ENCODE data around the gene SFSWAP. TPM values are rescaled to one million over a fixed set of nuclear protein-coding genes. Genes with fewer than 3 reads are reported as not detected.

The SFSWAP gene
- total RNA-seq, 2 experiments from 2014 or later: 54.9 to 55.9 TPM

DNA sequence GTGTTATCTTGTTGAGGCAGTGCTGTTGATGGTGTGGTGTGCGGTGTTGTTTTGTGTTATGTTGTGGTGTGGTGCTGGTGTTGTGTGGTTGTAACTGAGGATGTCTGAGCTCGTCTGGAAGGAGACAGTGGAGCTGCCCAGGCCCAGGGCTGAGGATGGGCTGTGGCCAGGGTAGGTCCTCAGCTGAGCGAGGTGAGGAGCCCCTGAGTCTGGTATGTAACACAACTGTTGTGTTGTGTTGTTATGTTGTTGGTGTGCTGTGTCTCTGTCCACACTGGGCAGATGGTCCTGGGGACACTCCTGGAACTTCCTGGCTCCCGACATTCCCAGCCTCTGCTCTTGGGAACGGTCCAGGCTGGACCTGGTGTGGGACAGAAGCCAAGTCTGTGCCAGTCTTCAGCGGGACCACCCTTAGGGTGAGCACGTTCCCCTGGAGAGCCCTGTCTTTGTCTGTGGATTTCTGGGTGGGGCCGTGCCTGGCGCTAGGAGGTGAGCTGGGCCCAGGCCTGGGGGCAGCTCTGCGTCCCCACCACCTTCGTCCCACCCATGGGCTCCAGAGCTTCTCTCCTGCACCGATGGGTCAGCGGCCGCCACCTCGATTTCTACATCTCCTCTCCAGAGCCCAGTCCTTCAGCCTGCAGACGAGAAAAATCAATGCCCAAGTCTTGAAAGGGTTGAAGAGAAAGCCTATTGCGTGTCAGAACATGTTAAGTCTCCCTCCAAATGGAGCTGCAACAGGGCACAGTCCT lies 27.4 kb upstream of the SFSWAP start:
- Mint-ChIP-seq H3K9me3 (ENCODE audit: low read depth) (peaks cover 3% of the 10 kb centered on the region), H3K36me3 (peaks cover 1% of the 10 kb centered on the region), H3K4me3 (no peak overlapping the region), H3K27me3 (no peaks in the 10 kb centered on the region), H3K27ac (no peak overlapping the region), H3K4me1 (peaks cover 2% of the 10 kb centered on the region)
- no peak for ATAC-seq
- CTCF ChIA-PET: no interaction called here
- DNase-seq: peak; percentile 25

- CTCF ChIA-PET: no interaction called here
- Mint-ChIP-seq H3K4me1 (peaks cover 2% of the 10 kb centered on the region), H3K4me3 (no peak overlapping the region), H3K27ac (no peak overlapping the region), H3K36me3 (peaks cover 1% of the 10 kb centered on the region), H3K9me3 (ENCODE audit: low read depth) (peaks cover 3% of the 10 kb centered on the region), H3K27me3 (no peaks in the 10 kb centered on the region)
- DNase-seq: no peak
- no peak for ATAC-seq
Observed at GRCh38 chr12:131684015-131684725, 26.7 kb upstream of the SFSWAP start.

- CTCF ChIA-PET: no interaction called here
- DNase-seq (peak; percentile 22), ATAC-seq (no peak)
- peaks cover 1% of the 10 kb centered on the region for H3K36me3 Mint-ChIP-seq
- no peak overlapping the region for H3K27ac Mint-ChIP-seq
- no peaks in the 10 kb centered on the region for H3K27me3 Mint-ChIP-seq
- peaks cover 3% of the 10 kb centered on the region for H3K9me3 Mint-ChIP-seq (ENCODE audit: low read depth)
- H3K4me1 Mint-ChIP-seq: peaks cover 2% of the 10 kb centered on the region
- H3K4me3 Mint-ChIP-seq: no peak overlapping the region
Observed at GRCh38 chr12:131687346-131688125, 23.4 kb upstream of the SFSWAP start.

DNA sequence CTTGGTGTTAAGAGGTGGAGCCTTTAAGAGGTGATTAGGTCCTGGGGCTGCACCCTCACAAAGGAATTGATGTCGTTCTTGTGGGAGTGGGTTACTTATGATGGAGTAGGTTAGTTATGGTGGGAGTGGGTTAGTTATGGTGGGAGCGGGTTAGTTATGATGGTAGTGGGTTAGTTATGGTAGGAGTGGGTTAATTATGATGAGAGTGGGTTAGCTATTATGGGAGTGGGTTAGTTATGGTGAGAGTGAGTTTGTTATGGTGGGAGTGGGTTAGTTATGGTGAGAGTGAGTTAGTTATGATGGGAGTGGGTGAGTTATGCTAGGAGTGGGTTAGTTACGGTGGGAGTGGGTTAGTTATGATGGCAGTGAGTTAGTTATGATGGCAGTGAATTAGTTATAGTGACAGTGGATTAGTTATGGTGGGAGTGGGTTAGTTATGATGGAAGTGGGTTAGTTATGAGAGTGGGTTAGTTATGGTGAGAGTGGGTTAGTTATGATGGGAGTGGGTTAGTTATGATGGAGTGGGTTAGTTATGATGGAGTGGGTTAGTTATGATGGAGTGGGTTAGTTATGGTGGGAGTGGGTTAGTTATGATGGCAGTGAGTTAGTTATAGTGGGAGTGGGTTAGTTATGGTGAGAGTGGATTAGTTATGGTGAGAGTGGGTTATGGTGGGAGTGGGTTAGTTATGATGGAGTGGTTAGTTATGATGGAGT lies 22.6 kb upstream of the SFSWAP start:
- no peaks in the 10 kb centered on the region for H3K9me3 Mint-ChIP-seq (ENCODE audit: low read depth)
- no peaks in the 10 kb centered on the region for H3K27me3 Mint-ChIP-seq
- H3K27ac Mint-ChIP-seq: no peak overlapping the region
- ATAC-seq (no peak), DNase-seq (no peak)
- H3K4me3 Mint-ChIP-seq: no peak overlapping the region
- H3K4me1 Mint-ChIP-seq: no peaks in the 10 kb centered on the region
- no peaks in the 10 kb centered on the region for H3K36me3 Mint-ChIP-seq
- CTCF ChIA-PET: no interaction called here

DNA sequence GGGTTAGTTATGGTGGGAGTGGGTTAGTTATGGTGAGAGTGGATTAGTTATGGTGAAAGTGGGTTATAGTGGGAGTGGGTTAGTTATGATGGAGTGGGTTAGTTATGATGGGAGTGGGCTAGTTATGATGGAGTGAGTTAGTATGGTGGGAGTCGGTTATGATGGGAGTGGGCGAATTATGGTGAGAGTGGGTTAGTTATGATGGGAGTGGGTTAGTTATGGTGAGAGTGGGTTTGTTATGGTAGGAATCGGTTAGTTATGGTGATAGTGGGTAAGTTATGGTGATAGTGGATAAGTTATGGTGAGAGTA lies 22.1 kb upstream of the SFSWAP start:
- H3K36me3 Mint-ChIP-seq: no peaks in the 10 kb centered on the region
- H3K27me3 Mint-ChIP-seq: no peaks in the 10 kb centered on the region
- H3K4me1 Mint-ChIP-seq: no peaks in the 10 kb centered on the region
- DNase-seq (no peak), ATAC-seq (no peak)
- CTCF ChIA-PET: no interaction called here
- no peaks in the 10 kb centered on the region for H3K9me3 Mint-ChIP-seq (ENCODE audit: low read depth)
- no peak overlapping the region for H3K27ac Mint-ChIP-seq
- no peak overlapping the region for H3K4me3 Mint-ChIP-seq

DNA sequence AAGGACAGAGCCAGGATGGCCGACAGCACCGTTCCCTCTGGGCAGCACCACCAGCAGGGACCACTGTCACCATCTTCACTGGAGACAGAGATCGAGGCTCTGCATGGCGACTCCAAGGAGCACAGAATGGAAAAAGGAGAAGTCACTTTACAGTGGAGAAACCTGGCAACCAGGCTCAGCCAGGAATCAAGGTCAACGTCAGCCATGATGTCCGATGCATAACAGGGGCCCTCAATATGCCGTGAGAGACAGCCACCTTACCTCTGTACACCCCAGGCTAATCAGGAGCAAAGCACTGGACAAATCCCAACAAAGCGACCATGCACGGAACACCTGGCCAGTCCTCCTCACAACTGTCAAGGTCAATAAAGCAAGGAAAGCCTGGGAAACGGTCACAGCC lies 20.6 kb upstream of the SFSWAP start:
- Mint-ChIP-seq H3K27me3 (no peaks in the 10 kb centered on the region), H3K4me3 (no peak overlapping the region), H3K4me1 (no peaks in the 10 kb centered on the region), H3K27ac (no peak overlapping the region), H3K36me3 (no peaks in the 10 kb centered on the region), H3K9me3 (ENCODE audit: low read depth) (no peaks in the 10 kb centered on the region)
- DNase-seq (peak; percentile 19), ATAC-seq (no peak)
- CTCF ChIA-PET: no interaction called here

DNA sequence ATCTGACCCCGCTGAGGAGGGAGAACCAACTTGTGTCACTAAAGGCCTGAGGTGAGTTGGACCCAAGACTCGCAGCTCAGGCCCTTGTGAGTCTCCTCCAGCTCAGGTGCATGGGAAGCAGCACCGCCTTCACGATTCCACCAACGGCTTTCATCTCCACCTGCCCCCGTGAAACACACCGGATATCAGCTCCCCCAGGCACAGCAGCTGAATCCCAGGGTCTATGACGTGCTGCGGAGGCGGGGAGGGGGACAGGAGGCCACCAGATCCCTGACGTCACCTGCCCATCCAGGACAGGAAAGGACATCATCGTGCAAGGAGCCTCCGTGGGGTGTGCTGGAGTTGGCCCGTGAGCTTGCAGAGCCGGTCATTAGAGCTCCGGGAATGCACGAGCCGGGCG lies 18.5 kb upstream of the SFSWAP start:
- H3K4me3 Mint-ChIP-seq: no peak overlapping the region
- DNase-seq: no peak
- no peak overlapping the region for H3K27ac Mint-ChIP-seq
- H3K4me1 Mint-ChIP-seq: no peaks in the 10 kb centered on the region
- H3K36me3 Mint-ChIP-seq: no peaks in the 10 kb centered on the region
- CTCF ChIA-PET: no interaction called here
- H3K27me3 Mint-ChIP-seq: no peaks in the 10 kb centered on the region
- H3K9me3 Mint-ChIP-seq (ENCODE audit: low read depth): no peaks in the 10 kb centered on the region
- no peak for ATAC-seq

- no peaks in the 10 kb centered on the region for H3K4me1 Mint-ChIP-seq
- CTCF ChIA-PET: no interaction called here
- H3K36me3 Mint-ChIP-seq: no peaks in the 10 kb centered on the region
- no peaks in the 10 kb centered on the region for H3K9me3 Mint-ChIP-seq (ENCODE audit: low read depth)
- ATAC-seq: no peak
- H3K27ac Mint-ChIP-seq: no peak overlapping the region
- H3K27me3 Mint-ChIP-seq: no peaks in the 10 kb centered on the region
- no peak overlapping the region for H3K4me3 Mint-ChIP-seq
- no peak for DNase-seq
Observed at GRCh38 chr12:131693149-131693548, 17.7 kb upstream of the SFSWAP start.

- Mint-ChIP-seq H3K4me3 (no peak overlapping the region), H3K4me1 (no peaks in the 10 kb centered on the region), H3K27me3 (peaks cover 1% of the 10 kb centered on the region), H3K9me3 (ENCODE audit: low read depth) (no peaks in the 10 kb centered on the region), H3K36me3 (no peaks in the 10 kb centered on the region), H3K27ac (no peak overlapping the region)
- ATAC-seq: no peak
- DNase-seq: peak; percentile 39
- CTCF ChIA-PET: no interaction called here
Observed at GRCh38 chr12:131694116-131694838, 16.6 kb upstream of the SFSWAP start.

- no peaks in the 10 kb centered on the region for H3K36me3 Mint-ChIP-seq
- no peak overlapping the region for H3K4me3 Mint-ChIP-seq
- CTCF ChIA-PET: no interaction called here
- no peaks in the 10 kb centered on the region for H3K4me1 Mint-ChIP-seq
- H3K27ac Mint-ChIP-seq: no peak overlapping the region
- H3K9me3 Mint-ChIP-seq (ENCODE audit: low read depth): no peaks in the 10 kb centered on the region
- H3K27me3 Mint-ChIP-seq: peaks cover 3% of the 10 kb centered on the region
- DNase-seq (no peak), ATAC-seq (no peak)
Observed at GRCh38 chr12:131695968-131696367, 14.9 kb upstream of the SFSWAP start.

GRCh38 chr12:131698286-131698685 lies 12.6 kb upstream of the SFSWAP start:
- Mint-ChIP-seq H3K27me3 (peaks cover 3% of the 10 kb centered on the region), H3K27ac (no peak overlapping the region), H3K36me3 (no peaks in the 10 kb centered on the region), H3K9me3 (ENCODE audit: low read depth) (no peaks in the 10 kb centered on the region), H3K4me1 (peaks cover 5% of the 10 kb centered on the region), H3K4me3 (no peak overlapping the region)
- DNase-seq (peak; percentile 33), ATAC-seq (no peak)
- CTCF ChIA-PET: no interaction called here

DNA sequence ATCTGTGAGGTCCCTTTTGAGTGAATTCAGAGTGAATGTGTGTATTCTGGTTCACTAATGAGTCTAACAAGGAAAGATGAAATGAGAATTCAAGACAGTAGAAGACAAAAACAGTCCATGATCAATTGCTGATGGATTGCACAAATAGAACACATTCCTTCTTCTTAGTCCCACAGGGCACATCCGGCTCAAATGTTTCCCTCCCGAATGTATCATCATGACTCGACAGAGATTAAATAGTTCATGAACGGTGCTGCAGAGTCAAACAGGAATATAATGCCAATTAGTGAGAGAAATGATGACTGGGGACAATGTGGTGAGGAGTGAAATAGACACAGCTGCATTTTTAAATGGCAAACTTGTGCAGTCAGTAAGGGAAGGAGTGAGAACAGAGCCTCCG lies 11.5 kb upstream of the SFSWAP start:
- H3K27me3 Mint-ChIP-seq: peaks cover 3% of the 10 kb centered on the region
- peaks cover 7% of the 10 kb centered on the region for H3K4me1 Mint-ChIP-seq
- no peak overlapping the region for H3K27ac Mint-ChIP-seq
- DNase-seq (no peak), ATAC-seq (no peak)
- CTCF ChIA-PET: no interaction called here
- peaks cover under 1% of the 10 kb centered on the region for H3K9me3 Mint-ChIP-seq (ENCODE audit: low read depth)
- no peak overlapping the region for H3K4me3 Mint-ChIP-seq
- H3K36me3 Mint-ChIP-seq: no peaks in the 10 kb centered on the region

DNA sequence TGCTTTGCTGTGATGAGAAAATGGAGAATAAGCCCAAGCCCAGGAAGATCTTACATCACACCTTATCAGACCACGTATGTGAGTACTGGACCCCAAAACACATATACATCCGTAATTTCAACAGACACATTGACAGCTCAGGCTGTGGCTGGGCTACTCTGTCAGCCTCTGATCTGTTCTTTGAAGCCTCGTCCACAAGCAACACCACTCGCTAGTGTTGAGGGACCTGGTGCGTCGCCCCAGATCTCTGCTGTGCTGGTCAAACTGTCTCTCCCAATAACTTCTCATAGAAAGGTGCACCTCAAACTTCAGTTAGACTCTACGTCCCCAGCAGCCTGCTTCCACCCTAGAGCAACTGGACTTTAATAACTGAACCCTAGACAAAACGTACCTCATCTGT lies 10.6 kb upstream of the SFSWAP start:
- Mint-ChIP-seq H3K36me3 (no peaks in the 10 kb centered on the region), H3K4me3 (no peak overlapping the region), H3K27ac (no peak overlapping the region), H3K9me3 (ENCODE audit: low read depth) (peaks cover 3% of the 10 kb centered on the region), H3K4me1 (peaks cover 7% of the 10 kb centered on the region), H3K27me3 (peaks cover 3% of the 10 kb centered on the region)
- CTCF ChIA-PET: no interaction called here
- ATAC-seq: no peak
- DNase-seq: peak; percentile 35
